ENCODE measurements around the gene CRELD1.

The CRELD1 gene

GRCh38 chr3:9903904-9904303 lies 29.7 kb upstream of the CRELD1 start:
- no peak for DNase-seq

GRCh38 chr3:9906480-9906879 lies 27.2 kb upstream of the CRELD1 start:
- no peak for DNase-seq

GRCh38 chr3:9908286-9908685 lies 25.3 kb upstream of the CRELD1 start:
- no peak for DNase-seq

GRCh38 chr3:9909221-9910013 lies 24.2 kb upstream of the CRELD1 start:
- no peak for DNase-seq

GRCh38 chr3:9911863-9912262 lies 21.8 kb upstream of the CRELD1 start:
- no peak for DNase-seq

- no peak for DNase-seq
Observed at GRCh38 chr3:9912294-9912935, 21.2 kb upstream of the CRELD1 start.

- no peak for DNase-seq
Observed at GRCh38 chr3:9913601-9914000, 20.0 kb upstream of the CRELD1 start.

GRCh38 chr3:9914011-9914410 lies 19.6 kb upstream of the CRELD1 start:
- DNase-seq, result no peak

GRCh38 chr3:9914559-9915253 lies 18.9 kb upstream of the CRELD1 start:
- peak; percentile 60 to 68 for DNase-seq

GRCh38 chr3:9915254-9916141 lies 18.1 kb upstream of the CRELD1 start:
- peak; percentile 53 to 72 for DNase-seq

GRCh38 chr3:9916346-9916733 lies 17.3 kb upstream of the CRELD1 start:
- peak; percentile 89 to 93 for DNase-seq

- DNase-seq, result peak; percentile 82 to 88
Observed at GRCh38 chr3:9916734-9917680, 16.6 kb upstream of the CRELD1 start, which contains the start of gene IL17RC. Gene IL17RC (plus strand): TSS chr3:9917098. CDS start chr3:9917316, 218 bp downstream.

GRCh38 chr3:9917820-9918219 lies 15.8 kb upstream of the CRELD1 start:
- DNase-seq, result no peak

- DNase-seq, result no peak
Observed at GRCh38 chr3:9918261-9919038, 15.2 kb upstream of the CRELD1 start.

- no peak for DNase-seq
Observed at GRCh38 chr3:9928158-9928557, 5.5 kb upstream of the CRELD1 start.

- DNase-seq, result peak in 1 of 2 experiments; percentile 13
Observed at GRCh38 chr3:9930804-9931418, 2.7 kb upstream of the CRELD1 start.

GRCh38 chr3:9932535-9932842 lies 1.1 kb upstream of the CRELD1 start:
- DNase-seq, result no peak

GRCh38 chr3:9932843-9933560 lies 632 bp upstream of the CRELD1 start:
- DNase-seq, result peak; percentile 34 to 81

- no peak for DNase-seq
Observed at GRCh38 chr3:9934235-9934621, 594 bp downstream of the CRELD1 start.

- DNase-seq, result no peak
Observed at GRCh38 chr3:9934993-9935392, 1.4 kb downstream of the CRELD1 start.
